HUES48 (cell line): Measurements from ENCODE around the gene INTS7.

ENCODE experiments used
- H3K27ac ChIP-seq: one replicate; pipeline ENCODE4 v1.7.0; 2013; ENCODE audit warnings: low read depth, low read length, inconsistent platforms
- H3K27me3 ChIP-seq: 2 replicates; pipeline ENCODE4 v1.6.1; 2013; ENCODE audit warnings: mild to moderate bottlenecking, low read length; ENCODE audit not compliant: control insufficient read depth, insufficient read depth
- H3K36me3 ChIP-seq: 2 replicates; pipeline ENCODE4 v1.6.1; 2013; ENCODE audit warnings: low read length; ENCODE audit not compliant: control insufficient read depth, insufficient read depth
- H3K4me1 ChIP-seq: 2 replicates; pipeline ENCODE4 v1.6.1; 2013; ENCODE audit warnings: mild to moderate bottlenecking, low read length; ENCODE audit not compliant: control insufficient read depth, insufficient read depth
- H3K4me3 ChIP-seq: 2 replicates; pipeline ENCODE4 v1.5.1; 2013; ENCODE audit warnings: mild to moderate bottlenecking, low read depth, low read length
- H3K9ac ChIP-seq: 2 replicates; pipeline ENCODE4 v1.6.1; 2013; ENCODE audit warnings: mild to moderate bottlenecking, low read depth, low read length, moderate library complexity
- H3K9me3 ChIP-seq: 2 replicates; pipeline ENCODE4 v1.6.1; 2013; ENCODE audit warnings: low read length; ENCODE audit not compliant: control insufficient read depth, insufficient read depth

The INTS7 gene

GRCh38 chr1:212035123-212035834, at the start of gene INTS7, which contains the start of gene DTL:
Gene INTS7, minus strand, starts transcription at chr1:212035557. Its CDS starts 120 bp downstream, at chr1:212035437.
Gene DTL, plus strand, starts transcription at chr1:212035748. Its CDS starts 143 bp downstream, at chr1:212035891.
- Histone ChIP-seq H3K27ac (peak within 1 kb of the TSS; percentile 95), H3K4me3 (peak within 1 kb of the TSS; percentile 90), H3K27me3 (no peaks in the 10 kb centered on the region), H3K9ac (peak within 1 kb of the TSS; percentile 95), H3K36me3 (peaks cover 20% of the 10 kb centered on the region), H3K9me3 (no peaks in the 10 kb centered on the region), H3K4me1 (0 out of 2 replicates have a peak, but pooled peaks cover 5% of the 10 kb centered on the region)

- H3K4me1 ChIP-seq: no peaks in the 10 kb centered on the region
- no peak overlapping the region for H3K4me3 ChIP-seq
- no peaks in the 10 kb centered on the region for H3K9me3 ChIP-seq
- H3K27me3 ChIP-seq: no peaks in the 10 kb centered on the region
- no peak overlapping the region for H3K9ac ChIP-seq
- peaks cover 96% of the 10 kb centered on the region for H3K36me3 ChIP-seq
- no peak overlapping the region for H3K27ac ChIP-seq
Measured at GRCh38 chr1:212082765-212083406, 47.5 kb upstream of the INTS7 start.

GRCh38 chr1:212078826-212079225, 43.5 kb upstream of the INTS7 start:
- H3K27ac ChIP-seq: no peak overlapping the region
- no peaks in the 10 kb centered on the region for H3K27me3 ChIP-seq
- peaks cover 99% of the 10 kb centered on the region for H3K36me3 ChIP-seq
- no peaks in the 10 kb centered on the region for H3K4me1 ChIP-seq
- no peaks in the 10 kb centered on the region for H3K9me3 ChIP-seq
- H3K4me3 ChIP-seq: no peak overlapping the region
- no peak overlapping the region for H3K9ac ChIP-seq

- Histone ChIP-seq H3K27me3 (no peaks in the 10 kb centered on the region), H3K36me3 (peaks cover 97% of the 10 kb centered on the region), H3K4me3 (no peak overlapping the region), H3K9ac (no peak overlapping the region), H3K4me1 (no peaks in the 10 kb centered on the region), H3K9me3 (no peaks in the 10 kb centered on the region), H3K27ac (no peak overlapping the region)
Measured at GRCh38 chr1:212077028-212077427, 41.7 kb upstream of the INTS7 start.

GRCh38 chr1:212074856-212075255, 39.5 kb upstream of the INTS7 start:
- H3K27ac ChIP-seq: no peak overlapping the region
- H3K4me3 ChIP-seq: no peak overlapping the region
- H3K9ac ChIP-seq: no peak overlapping the region
- H3K4me1 ChIP-seq: no peaks in the 10 kb centered on the region
- H3K36me3 ChIP-seq: peaks cover 97% of the 10 kb centered on the region
- H3K9me3 ChIP-seq: no peaks in the 10 kb centered on the region
- H3K27me3 ChIP-seq: no peaks in the 10 kb centered on the region

- H3K4me3 ChIP-seq: no peak overlapping the region
- no peaks in the 10 kb centered on the region for H3K27me3 ChIP-seq
- no peak overlapping the region for H3K9ac ChIP-seq
- H3K4me1 ChIP-seq: no peaks in the 10 kb centered on the region
- H3K9me3 ChIP-seq: no peaks in the 10 kb centered on the region
- peaks cover 95% of the 10 kb centered on the region for H3K36me3 ChIP-seq
- no peak overlapping the region for H3K27ac ChIP-seq
Measured at GRCh38 chr1:212074313-212074712, 39.0 kb upstream of the INTS7 start.

- Histone ChIP-seq H3K9ac (no peak overlapping the region), H3K27me3 (no peaks in the 10 kb centered on the region), H3K36me3 (peaks cover 95% of the 10 kb centered on the region), H3K27ac (no peak overlapping the region), H3K4me3 (no peak overlapping the region), H3K9me3 (no peaks in the 10 kb centered on the region), H3K4me1 (no peaks in the 10 kb centered on the region)
Measured at GRCh38 chr1:212073490-212073889, 38.1 kb upstream of the INTS7 start.

GRCh38 chr1:212072047-212072446, 36.7 kb upstream of the INTS7 start:
- no peaks in the 10 kb centered on the region for H3K27me3 ChIP-seq
- no peaks in the 10 kb centered on the region for H3K9me3 ChIP-seq
- H3K36me3 ChIP-seq: peaks cover 95% of the 10 kb centered on the region

GRCh38 chr1:212070720-212071302, 35.5 kb upstream of the INTS7 start:
- peaks cover 95% of the 10 kb centered on the region for H3K36me3 ChIP-seq
- H3K27me3 ChIP-seq: no peaks in the 10 kb centered on the region
- no peak overlapping the region for H3K27ac ChIP-seq
- H3K9me3 ChIP-seq: no peaks in the 10 kb centered on the region
- H3K4me1 ChIP-seq: no peaks in the 10 kb centered on the region
- no peak overlapping the region for H3K4me3 ChIP-seq
- H3K9ac ChIP-seq: no peak overlapping the region

More at GRCh38 chr1:212072047-212072446, 36.7 kb upstream of the INTS7 start:
- Histone ChIP-seq H3K4me1 (no peaks in the 10 kb centered on the region), H3K27ac (no peak overlapping the region), H3K4me3 (no peak overlapping the region), H3K9ac (no peak overlapping the region)

GRCh38 chr1:212067787-212068186, 32.4 kb upstream of the INTS7 start:
- Histone ChIP-seq H3K9ac (no peak overlapping the region), H3K9me3 (no peaks in the 10 kb centered on the region), H3K27me3 (no peaks in the 10 kb centered on the region), H3K27ac (no peak overlapping the region), H3K4me3 (no peak overlapping the region), H3K36me3 (peaks cover 93% of the 10 kb centered on the region), H3K4me1 (no peaks in the 10 kb centered on the region)

GRCh38 chr1:212062832-212063438, 27.6 kb upstream of the INTS7 start:
- Histone ChIP-seq H3K4me1 (no peaks in the 10 kb centered on the region), H3K4me3 (no peak overlapping the region), H3K27me3 (no peaks in the 10 kb centered on the region), H3K36me3 (peaks cover 85% of the 10 kb centered on the region), H3K9me3 (no peaks in the 10 kb centered on the region), H3K27ac (no peak overlapping the region), H3K9ac (no peak overlapping the region)
